T-helper 1 cell treated with Interleukin-12 subunit alpha and Interleukin-12 subunit beta and Interleukin-4 antibody, amounts not matched to agents 30 μg/mL and 1 μg/mL, for 36 hours (primary cell): ENCODE measurements around the gene STX10.
"Not testable (repeated sequence)": the region's sequence is repeated elsewhere in the genome, so short reads cannot be mapped to it uniquely, and the experiment has no call there.

Experiments
- H3K27ac Mint-ChIP-seq: one replicate; pipeline ENCODE4 v1.8.0; 2021; ENCODE audit warnings: mild to moderate bottlenecking, mixed read lengths
- H3K27me3 Mint-ChIP-seq: one replicate; pipeline ENCODE4 v1.8.0; 2021; ENCODE audit warnings: low read depth, mixed read lengths
- H3K36me3 Mint-ChIP-seq: one replicate; pipeline ENCODE4 v1.8.0; 2021; ENCODE audit warnings: low read depth, mixed read lengths
- H3K4me1 Mint-ChIP-seq: one replicate; pipeline ENCODE4 v1.8.0; 2021; ENCODE audit warnings: low read depth, mixed read lengths
- H3K4me3 Mint-ChIP-seq: one replicate; pipeline ENCODE4 v1.8.0; 2021; ENCODE audit warnings: mild to moderate bottlenecking, moderate library complexity, mixed read lengths
- H3K9me3 Mint-ChIP-seq: one replicate; pipeline ENCODE4 v1.8.0; 2021; ENCODE audit warnings: mixed read lengths

STX10 gene

DNA sequence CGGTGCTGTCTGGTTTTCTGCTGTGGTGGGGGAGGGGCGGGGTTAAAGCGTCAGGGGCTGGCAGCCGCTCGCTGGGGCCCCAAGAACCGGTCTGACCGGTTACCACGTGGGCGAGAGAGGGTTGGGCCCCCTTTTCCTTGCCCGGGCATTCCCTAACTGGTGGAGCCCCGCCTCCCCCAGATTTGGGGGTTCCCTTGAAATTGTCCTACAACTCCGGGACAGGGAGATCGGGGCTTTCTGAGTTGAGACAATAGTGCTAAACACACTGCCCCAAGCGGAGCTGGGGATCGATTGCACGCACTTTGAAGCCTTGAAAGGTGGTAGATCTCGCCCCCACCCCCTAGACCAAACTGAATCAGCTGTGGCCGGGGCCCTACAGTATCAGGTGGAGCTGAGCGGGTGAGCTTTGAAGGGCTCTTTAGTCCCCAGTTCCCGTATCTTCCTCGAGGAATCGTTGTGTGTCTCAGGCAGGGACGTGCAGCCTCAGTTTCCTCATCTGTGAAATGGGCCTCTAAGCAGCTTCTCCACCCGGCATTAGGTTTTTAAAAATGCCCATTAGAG, 4.8 kb upstream of the STX10 start:
- peak overlapping the region; percentile 99 for H3K4me3 Mint-ChIP-seq
- H3K9me3 Mint-ChIP-seq: no peaks in the 10 kb centered on the region
- peaks cover 48% of the 10 kb centered on the region for H3K4me1 Mint-ChIP-seq
- peaks cover 9% of the 10 kb centered on the region for H3K27me3 Mint-ChIP-seq
- H3K36me3 Mint-ChIP-seq: peaks cover 33% of the 10 kb centered on the region
- peak overlapping the region; percentile 98 for H3K27ac Mint-ChIP-seq

- Mint-ChIP-seq H3K4me1 (peaks cover 48% of the 10 kb centered on the region), H3K36me3 (peaks cover 31% of the 10 kb centered on the region), H3K9me3 (no peaks in the 10 kb centered on the region), H3K27me3 (peaks cover 9% of the 10 kb centered on the region), H3K27ac (peak overlapping the region; percentile 98), H3K4me3 (peak overlapping the region; percentile 99)
Observed at GRCh38 chr19:13154241-13154778, 4.1 kb upstream of the STX10 start.

DNA sequence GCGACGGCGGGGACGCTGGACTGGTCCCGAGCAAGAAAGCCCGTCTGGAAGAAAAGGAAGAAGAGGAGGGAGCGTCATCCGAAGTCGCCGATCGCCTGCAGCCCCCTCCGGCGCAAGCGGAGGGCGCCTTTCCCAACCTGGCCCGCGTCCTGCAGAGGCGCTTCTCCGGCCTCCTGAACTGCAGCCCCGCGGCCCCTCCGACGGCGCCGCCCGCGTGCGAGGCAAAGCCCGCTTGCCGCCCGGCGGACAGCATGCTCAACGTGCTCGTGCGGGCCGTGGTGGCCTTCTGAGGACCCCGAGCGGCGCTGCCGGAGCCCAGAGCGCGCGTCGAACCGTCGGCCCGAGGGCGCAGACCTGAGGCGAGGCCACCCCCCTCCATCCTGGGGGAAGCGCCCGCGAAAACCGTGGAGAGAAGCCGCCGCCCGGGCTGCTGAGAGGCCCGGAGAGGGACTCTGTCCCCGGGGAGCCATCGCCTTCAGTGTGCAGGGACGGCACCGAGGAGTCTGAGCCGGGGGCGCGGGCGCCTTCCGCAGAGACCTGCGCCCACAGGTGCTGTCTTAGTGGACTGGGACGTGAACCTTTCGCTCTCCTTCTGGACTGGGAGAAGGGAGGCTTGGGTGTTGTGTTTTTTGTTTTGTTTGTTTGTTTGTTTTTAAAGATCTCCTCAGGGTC, 3.5 kb upstream of the STX10 start:
- H3K4me1 Mint-ChIP-seq: peaks cover 53% of the 10 kb centered on the region
- peak overlapping the region; percentile 100 for H3K27ac Mint-ChIP-seq
- H3K27me3 Mint-ChIP-seq: peaks cover 9% of the 10 kb centered on the region
- no peaks in the 10 kb centered on the region for H3K9me3 Mint-ChIP-seq
- H3K36me3 Mint-ChIP-seq: peaks cover 31% of the 10 kb centered on the region
- peak overlapping the region; percentile 99 for H3K4me3 Mint-ChIP-seq

DNA sequence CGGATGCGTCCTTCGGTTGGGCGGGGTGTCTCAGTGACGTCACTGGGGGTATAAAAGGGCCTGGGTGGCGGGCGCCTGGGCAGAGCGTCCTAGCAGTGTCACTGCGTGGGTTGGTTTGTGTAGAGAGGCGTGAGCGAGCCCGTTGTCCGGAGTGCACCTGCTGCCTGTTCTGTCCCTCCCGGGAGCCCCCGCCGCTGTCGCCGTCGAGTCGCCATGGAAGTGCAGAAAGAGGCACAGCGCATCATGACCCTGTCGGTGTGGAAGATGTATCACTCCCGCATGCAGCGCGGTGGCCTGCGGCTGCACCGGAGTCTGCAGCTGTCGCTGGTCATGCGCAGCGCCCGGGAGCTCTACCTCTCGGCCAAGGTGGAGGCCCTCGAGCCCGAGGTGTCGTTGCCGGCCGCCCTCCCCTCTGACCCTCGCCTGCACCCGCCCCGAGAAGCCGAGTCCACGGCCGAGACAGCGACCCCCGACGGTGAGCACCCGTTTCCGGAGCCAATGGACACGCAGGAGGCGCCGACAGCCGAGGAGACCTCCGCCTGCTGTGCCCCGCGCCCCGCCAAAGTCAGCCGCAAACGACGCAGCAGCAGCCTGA, 2.9 kb upstream of the STX10 start:
- Mint-ChIP-seq H3K4me1 (peaks cover 50% of the 10 kb centered on the region), H3K27ac (peak overlapping the region; percentile 100), H3K9me3 (no peaks in the 10 kb centered on the region), H3K4me3 (peak overlapping the region; percentile 99), H3K27me3 (peaks cover 9% of the 10 kb centered on the region), H3K36me3 (peaks cover 27% of the 10 kb centered on the region)

GRCh38 chr19:13152356-13152973, 2.3 kb upstream of the STX10 start:
- Mint-ChIP-seq H3K27ac (peak overlapping the region; percentile 100), H3K27me3 (peaks cover 9% of the 10 kb centered on the region), H3K4me3 (peak overlapping the region; percentile 99), H3K36me3 (peaks cover 25% of the 10 kb centered on the region), H3K9me3 (no peaks in the 10 kb centered on the region), H3K4me1 (peaks cover 46% of the 10 kb centered on the region)

DNA sequence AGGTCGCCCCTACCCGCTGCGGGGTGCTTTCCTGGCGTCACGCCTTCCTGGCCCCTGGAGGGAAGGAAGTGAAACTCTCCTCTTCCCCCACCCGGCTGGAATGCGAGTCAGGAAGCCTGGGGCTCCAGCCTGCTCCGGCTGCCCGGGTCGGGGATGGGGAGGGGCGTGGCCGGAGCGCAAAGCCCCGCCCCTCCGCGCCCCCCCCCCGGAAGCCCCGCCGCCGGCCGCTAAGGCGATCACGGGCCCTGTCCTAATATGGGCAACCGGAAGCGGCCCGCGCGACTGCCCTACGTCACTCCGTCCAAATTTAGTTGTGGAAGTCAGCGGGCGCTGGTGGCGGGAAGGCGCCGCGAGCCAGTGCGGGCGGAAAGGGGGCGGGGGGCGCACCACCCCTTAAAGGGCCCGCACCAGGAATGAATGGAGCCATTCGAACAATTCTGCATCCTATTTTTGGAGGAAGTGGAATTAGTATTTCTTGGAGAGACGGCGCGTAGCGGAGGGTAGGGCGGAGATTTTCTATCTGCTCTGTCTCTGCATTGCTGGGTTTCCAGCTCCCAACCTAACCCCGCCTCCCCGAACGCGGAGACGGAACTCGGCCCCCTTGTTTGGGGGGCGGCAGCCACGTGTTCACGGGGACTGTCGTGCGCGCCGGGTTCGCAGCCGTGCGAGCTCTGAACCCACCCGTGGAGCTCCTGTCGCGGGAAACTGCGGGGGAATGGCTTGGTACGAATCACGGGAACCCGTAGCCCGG, 1.6 kb upstream of the STX10 start:
- Mint-ChIP-seq H3K36me3 (peaks cover 27% of the 10 kb centered on the region), H3K9me3 (no peaks in the 10 kb centered on the region), H3K27me3 (peaks cover 9% of the 10 kb centered on the region), H3K4me3 (peak overlapping the region; percentile 99), H3K27ac (peak overlapping the region; percentile 100), H3K4me1 (peaks cover 44% of the 10 kb centered on the region)

GRCh38 chr19:13150931-13151604, 893 bp upstream of the STX10 start:
- Mint-ChIP-seq H3K4me3 (peak overlapping the region; percentile 99), H3K27me3 (peaks cover 9% of the 10 kb centered on the region), H3K36me3 (peaks cover 28% of the 10 kb centered on the region), H3K9me3 (no peaks in the 10 kb centered on the region), H3K27ac (peak overlapping the region; percentile 88), H3K4me1 (peaks cover 38% of the 10 kb centered on the region)

- Mint-ChIP-seq H3K27ac (peak overlapping the region; percentile 88), H3K4me3 (peak overlapping the region; percentile 99), H3K27me3 (peaks cover 9% of the 10 kb centered on the region), H3K4me1 (peaks cover 33% of the 10 kb centered on the region), H3K36me3 (peaks cover 19% of the 10 kb centered on the region), H3K9me3 (no peaks in the 10 kb centered on the region)
Observed at GRCh38 chr19:13149628-13150186, 468 bp downstream of the STX10 start.

- peak overlapping the region; percentile 86 for H3K4me3 Mint-ChIP-seq
- H3K9me3 Mint-ChIP-seq, H3K27me3 Mint-ChIP-seq: not testable (repeated sequence)
- peak overlapping the region; percentile 69 for H3K27ac Mint-ChIP-seq
- peaks cover 15% of the 10 kb centered on the region for H3K36me3 Mint-ChIP-seq
- peaks cover 31% of the 10 kb centered on the region for H3K4me1 Mint-ChIP-seq
Observed at GRCh38 chr19:13149173-13149627, 975 bp downstream of the STX10 start.

DNA sequence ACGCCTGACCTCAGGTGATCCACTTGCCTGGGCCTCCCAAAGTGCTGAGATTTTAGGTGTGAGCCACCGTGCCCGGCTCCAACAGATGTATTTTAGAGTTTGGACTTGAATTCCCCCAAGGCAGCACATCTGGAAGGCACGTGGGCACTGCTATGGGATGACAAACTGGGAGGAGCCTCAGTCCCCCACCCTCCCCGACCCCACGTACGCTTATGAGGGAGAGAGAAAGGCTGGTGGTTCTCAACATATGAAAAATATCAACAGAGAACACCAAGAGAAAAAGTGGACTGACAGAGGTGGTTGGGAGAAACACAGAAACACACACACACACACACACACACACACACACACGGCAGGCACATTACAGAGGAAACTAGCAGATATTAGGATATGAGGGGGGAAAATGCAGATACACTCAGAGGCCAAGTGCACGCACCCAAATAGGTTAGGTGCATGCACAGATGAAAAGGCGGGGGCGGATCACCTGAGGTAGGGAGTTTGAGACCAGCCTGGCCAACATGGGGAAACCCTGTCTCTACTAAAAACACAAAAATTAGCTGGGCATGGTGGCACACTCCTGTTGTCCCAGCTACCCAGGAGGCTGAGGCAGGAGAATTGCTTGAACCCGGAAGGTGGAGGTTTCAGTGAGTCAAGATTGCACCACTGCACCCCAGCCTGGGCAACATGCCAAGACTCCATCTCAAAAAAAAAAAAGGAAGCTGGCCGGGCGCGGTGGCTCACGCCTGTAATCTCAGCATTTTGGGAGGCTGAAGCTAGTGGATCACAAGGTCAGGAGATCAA, 3.2 kb downstream of the STX10 start:
- Mint-ChIP-seq H3K36me3 (peaks cover 7% of the 10 kb centered on the region), H3K27ac (no peak overlapping the region), H3K9me3 (no peaks in the 10 kb centered on the region), H3K4me3 (peak overlapping the region; percentile 16), H3K27me3 (no peaks in the 10 kb centered on the region), H3K4me1 (peaks cover 21% of the 10 kb centered on the region)

- no peaks in the 10 kb centered on the region for H3K27me3 Mint-ChIP-seq
- H3K4me1 Mint-ChIP-seq: no peaks in the 10 kb centered on the region
- no peak overlapping the region for H3K27ac Mint-ChIP-seq
- H3K36me3 Mint-ChIP-seq: peaks cover 18% of the 10 kb centered on the region
- no peaks in the 10 kb centered on the region for H3K9me3 Mint-ChIP-seq
- H3K4me3 Mint-ChIP-seq: no peak overlapping the region
Observed at GRCh38 chr19:13139633-13140311, 10.4 kb downstream of the STX10 start.

- Mint-ChIP-seq H3K9me3 (no peaks in the 10 kb centered on the region), H3K27me3 (no peaks in the 10 kb centered on the region), H3K4me3 (no peak overlapping the region), H3K4me1 (no peaks in the 10 kb centered on the region), H3K36me3 (peaks cover 15% of the 10 kb centered on the region), H3K27ac (peak overlapping the region; percentile 45)
Observed at GRCh38 chr19:13138916-13139198, 11.3 kb downstream of the STX10 start.
